ENCODE measurements around the gene LPCAT3. TPM values are rescaled to one million over a fixed set of nuclear protein-coding genes. Genes with fewer than 3 reads are reported as not detected.

Gene LPCAT3
- total and polyA plus RNA-seq, 2 of the 4 experiments (the other 2 are of a cell fraction), result 7.0 to 18.6 TPM

- Histone ChIP-seq H3K27ac (ENCODE audit: insufficient read depth, low read length) (peak overlapping the region; percentile 69), H3K4me3 (ENCODE audit: insufficient read depth, low read depth, low read length) (peak overlapping the region; percentile 46), H3K36me3 (ENCODE audit: control insufficient read depth, insufficient read depth, low read length) (peaks cover 68% of the 10 kb centered on the region), H3K27me3 (ENCODE audit: control insufficient read depth, insufficient read depth, low read length) (no peaks in the 10 kb centered on the region), H4K8ac (ENCODE audit: low read depth in 2 of 2, low read length in 2 of 2) (peak overlapping the region; percentile 13 to 86), H3K4me1 (ENCODE audit: control insufficient read depth, insufficient read depth, low read length) (peaks cover 10% of the 10 kb centered on the region), H4K91ac (ENCODE audit: insufficient read depth, low read depth, low read length) (peak overlapping the region; percentile 64), H2BK120ac (ENCODE audit: low read depth, low read length) (no peak overlapping the region), H4K5ac (ENCODE audit: low read depth, low read length) (peak overlapping the region; percentile 27), H3K9me1 (ENCODE audit: insufficient read depth, low read length) (peaks cover 5% of the 10 kb centered on the region; the same call in 1 of the 2 replicates), H3K23ac (ENCODE audit: low read depth, low read length) (0 out of 2 replicates have a peak overlapping the region, but pooled peaks have one; percentile 44), H2BK15ac (ENCODE audit: low read depth, low read length) (no peak overlapping the region), H2AFZ (replicated peaks; ENCODE audit: low read length, poor library complexity) (peak overlapping the region; percentile 93), H3K14ac (replicated peaks; ENCODE audit: low read depth, low read length) (peak overlapping the region; percentile 31), H3K4ac (ENCODE audit: low read depth, low read length) (peak overlapping the region; percentile 77), H3K18ac (ENCODE audit: low read depth, low read length) (no peak overlapping the region), H3K9ac (ENCODE audit: low read depth, low read length) (peak overlapping the region; percentile 67), H2AK5ac (ENCODE audit: low read depth, low read length) (peak overlapping the region; percentile 69), H2AK9ac (replicated peaks; ENCODE audit: low read depth, low read length, poor library complexity) (peak overlapping the region; percentile 96), H3K56ac (ENCODE audit: extremely low read depth, insufficient read depth, low read length) (no peak overlapping the region), H2BK5ac (ENCODE audit: low read depth, low read length, poor library complexity, severe bottlenecking) (peak overlapping the region; percentile 31), H3K9me3 (ENCODE audit: control insufficient read depth, insufficient read depth, low read length) (no peaks in the 10 kb centered on the region), H2BK20ac (ENCODE audit: low read depth, low read length) (no peak overlapping the region), H3K79me1 (ENCODE audit: low read depth in 1 of 2, low read length in 2 of 2) (peaks cover 13 to 65% of the 10 kb centered on the region in 2 experiments; a peak in 3 of 4 replicates), H3K4me2 (ENCODE audit: low read depth, low read length) (peak overlapping the region; percentile 72), H4K20me1 (ENCODE audit: insufficient read depth, low read length) (peaks cover 23% of the 10 kb centered on the region; the same call in 1 of the 2 replicates)
- no TSS peak for BruUV-seq (replicated peaks)
- dilution Hi-C loops (cut with HindIII; ENCODE audit: low sequenced_read_pairs, unreplicated experiment) (no loop called here), in situ Hi-C loops (cut with MboI; ENCODE audit: low sequenced_read_pairs) (no loop called here), intact Hi-C loops (cut with micrococcal nuclease) (loop anchor here (1.0 kb wide), 1 partner anchor 13 kb away; no protein-coding TSS in a partner anchor)
- DNase-seq, result peak; percentile 92
- CTCF ChIA-PET, result interaction anchor here (0.5 to 0.9 kb wide), 2 partner anchors 14 to 69 kb away, joined by 3 to 5 read pairs; no protein-coding TSS in a partner anchor
- POLR2A ChIA-PET (ENCODE audit: unreplicated experiment), result interaction anchor here (0.5 to 0.6 kb wide), 2 partner anchors 12 to 47 kb away, joined by 3 read pairs; no protein-coding TSS in a partner anchor
- peak; percentile 89 for ATAC-seq (ENCODE audit: low read depth)
- 4% methylated on average over 40 of the region's 80 CpGs; no CpG with 5 or more reads in 1 of the 2 experiments for WGBS, 2 experiments (ENCODE audit: extremely low coverage in 2 of 2, insufficient read length in 1 of 2)
- TF ChIP-seq NFE2L2 (IDR thresholded peaks at IDR 0.05; ENCODE audit: low read depth, low read length) (no peak), BHLHE40 (IDR thresholded peaks at IDR 0.05; ENCODE audit: low read depth, low read length) (no peak), USF2 (IDR thresholded peaks at IDR 0.05; ENCODE audit: low read depth, low read length) (no peak), SMC3 (IDR thresholded peaks at IDR 0.05; ENCODE audit: low read depth, low read length) (peak; percentile 70), CTCF (conservative IDR thresholded peaks at IDR 0.05; ENCODE audit: low read depth, low read length) (peak; percentile 96), MAZ (IDR thresholded peaks at IDR 0.05; ENCODE audit: borderline replicate concordance, low read depth, low read length) (peak; percentile 59; the same call in 1 of the 2 replicates), CEBPB (IDR thresholded peaks at IDR 0.05; ENCODE audit: low read depth, low read length) (no peak), POLR2A (IDR thresholded peaks at IDR 0.05; ENCODE audit: low read depth, low read length) (peak; percentile 35; the same call in 1 of the 2 replicates), RCOR1 (IDR thresholded peaks at IDR 0.05; ENCODE audit: insufficient replicate concordance, low read length) (no peak), FOS (IDR thresholded peaks at IDR 0.05; ENCODE audit: low read depth, low read length) (no peak), RAD21 (IDR thresholded peaks at IDR 0.05; ENCODE audit: low read length) (peak; percentile 62)
- TF ChIP-seq, protein P1, sequence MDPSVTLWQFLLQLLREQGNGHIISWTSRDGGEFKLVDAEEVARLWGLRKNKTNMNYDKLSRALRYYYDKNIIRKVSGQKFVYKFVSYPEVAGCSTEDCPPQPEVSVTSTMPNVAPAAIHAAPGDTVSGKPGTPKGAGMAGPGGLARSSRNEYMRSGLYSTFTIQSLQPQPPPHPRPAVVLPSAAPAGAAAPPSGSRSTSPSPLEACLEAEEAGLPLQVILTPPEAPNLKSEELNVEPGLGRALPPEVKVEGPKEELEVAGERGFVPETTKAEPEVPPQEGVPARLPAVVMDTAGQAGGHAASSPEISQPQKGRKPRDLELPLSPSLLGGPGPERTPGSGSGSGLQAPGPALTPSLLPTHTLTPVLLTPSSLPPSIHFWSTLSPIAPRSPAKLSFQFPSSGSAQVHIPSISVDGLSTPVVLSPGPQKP (IDR thresholded peaks at IDR 0.05; ENCODE audit: borderline replicate concordance, low read depth, low read length), result no peak
Measured at GRCh38 chr12:6937481-6938352, 80.6 kb downstream of the LPCAT3 start.

Measured in IMR-90 (cell line).